Eye (tissue), 1 donor: ENCODE data around the gene DOCK4.
"Not testable (repeated sequence)": the region's sequence is repeated elsewhere in the genome, so short reads cannot be mapped to it uniquely, and the experiment has no call there.

Source experiments
- DNase-seq: peaks from one replicate; pipeline ENCODE4 v3.0.0-alpha.2; 2015

Gene DOCK4

GRCh38 chr7:112129655-112130323 is 76.4 kb downstream of the DOCK4 start:
- no peak for DNase-seq

DNA sequence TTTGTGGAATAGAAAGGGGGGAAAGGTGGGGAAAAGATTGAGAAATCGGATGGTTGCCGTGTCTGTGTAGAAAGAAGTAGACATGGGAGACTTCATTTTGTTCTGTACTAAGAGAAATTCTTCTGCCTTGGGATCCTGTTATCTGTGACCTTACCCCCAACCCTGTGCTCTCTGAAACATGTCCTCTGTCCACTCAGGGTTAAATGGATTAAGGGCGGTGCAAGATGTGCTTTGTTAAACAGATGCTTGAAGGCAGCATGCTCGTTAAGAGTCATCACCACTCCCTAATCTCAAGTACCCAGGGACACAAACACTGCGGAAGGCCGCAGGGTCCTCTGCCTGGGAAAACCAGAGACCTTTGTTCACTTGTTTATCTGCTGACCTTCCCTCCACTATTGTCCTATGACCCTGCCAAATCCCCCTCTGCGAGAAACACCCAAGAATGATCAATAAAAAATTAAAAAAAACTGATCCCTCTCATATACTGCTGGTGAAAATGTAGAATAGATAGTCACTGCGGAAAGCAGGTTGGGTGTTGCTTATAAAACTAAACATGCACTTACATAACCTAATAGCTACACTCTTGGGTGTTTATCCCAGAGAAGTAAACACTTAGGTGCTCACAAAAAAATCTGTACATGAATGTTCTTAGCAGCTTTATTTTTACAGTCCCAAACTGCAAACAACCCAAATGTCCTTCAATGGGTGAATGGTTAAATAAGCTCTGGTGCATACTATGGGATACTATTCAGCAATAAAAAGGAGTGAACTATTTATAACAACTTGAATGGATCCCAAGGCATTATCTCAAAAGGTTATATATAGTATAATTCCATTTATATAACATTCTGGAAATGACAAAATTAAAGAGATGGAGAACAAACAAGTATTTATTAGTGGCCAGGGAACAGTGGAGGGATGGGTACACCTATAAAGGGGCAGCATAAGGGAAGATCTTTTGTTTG is 77.5 kb downstream of the DOCK4 start:
- not testable (repeated sequence) for DNase-seq

DNA sequence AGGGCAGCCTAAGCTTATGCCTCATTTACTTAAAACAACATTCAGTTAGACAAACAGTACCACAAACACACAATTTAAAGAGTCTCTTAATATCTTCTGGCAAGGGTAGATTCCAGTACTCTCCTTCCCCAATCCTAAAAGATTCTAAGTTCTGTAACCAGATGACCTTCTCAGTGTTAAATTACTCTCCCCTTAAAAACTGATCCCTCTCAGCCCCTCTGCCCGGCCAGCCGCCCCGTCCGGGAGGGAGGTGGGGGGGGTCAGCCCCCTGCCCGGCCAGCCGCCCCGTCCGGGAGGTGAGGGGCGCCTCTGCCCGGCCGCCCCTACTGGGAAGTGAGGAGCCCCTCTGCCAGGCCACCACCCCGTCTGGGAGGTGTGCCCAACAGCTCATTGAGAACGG is 78.2 kb downstream of the DOCK4 start:
- DNase-seq = not testable (repeated sequence)

DNA sequence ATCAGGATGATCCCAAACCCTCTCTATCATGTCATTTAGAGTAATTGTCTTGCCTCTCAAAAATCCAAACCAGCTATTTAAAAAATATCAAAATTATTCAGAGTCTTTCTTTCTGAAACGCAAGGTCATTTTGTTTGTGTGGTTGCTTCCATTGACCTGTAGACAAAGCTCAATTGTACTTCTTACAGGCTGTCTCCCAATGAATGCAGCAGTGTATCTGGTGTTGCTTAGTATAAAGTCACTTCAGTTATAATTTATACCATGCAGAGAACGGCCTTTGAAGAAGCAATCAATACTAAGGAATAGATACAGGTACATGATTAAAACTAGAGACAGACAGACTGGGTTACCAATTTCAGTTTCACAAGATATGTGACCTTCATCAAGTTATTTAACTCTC is 80.9 kb downstream of the DOCK4 start:
- DNase-seq = no peak

DNA sequence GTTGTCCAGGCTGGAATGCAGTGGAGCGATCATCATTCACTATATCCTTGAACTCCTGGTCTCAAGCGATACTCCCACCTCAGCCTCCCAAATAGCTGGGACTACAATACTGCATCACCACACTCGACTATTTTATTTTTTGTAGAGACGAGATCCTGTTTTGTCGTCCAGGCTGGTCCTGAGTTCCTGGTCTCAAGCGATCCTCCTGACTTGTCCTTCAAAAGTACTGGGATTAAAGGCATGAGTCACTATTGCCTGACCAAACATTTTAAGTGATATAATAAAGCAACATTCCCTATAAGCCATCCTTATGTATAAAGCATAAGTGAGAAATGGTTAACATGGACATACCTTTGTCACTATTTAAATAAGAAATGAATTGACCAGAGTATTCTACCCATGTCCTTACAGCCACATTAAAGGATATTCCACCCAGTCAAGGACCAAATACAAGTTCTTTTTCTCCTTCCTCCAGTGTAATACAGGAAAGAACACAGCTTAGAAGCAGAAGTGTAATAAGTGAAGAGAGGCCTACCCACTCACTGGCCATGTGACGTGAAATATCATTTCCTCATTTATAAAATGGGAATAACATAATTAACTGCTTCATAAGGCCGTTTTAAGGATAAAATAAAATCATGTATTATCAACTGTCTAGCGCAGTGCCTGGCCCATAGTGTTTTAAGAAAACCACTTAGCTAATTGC is 82.0 kb downstream of the DOCK4 start:
- no peak for DNase-seq

GRCh38 chr7:112122798-112123197 is 83.4 kb downstream of the DOCK4 start:
- DNase-seq = no peak

DNA sequence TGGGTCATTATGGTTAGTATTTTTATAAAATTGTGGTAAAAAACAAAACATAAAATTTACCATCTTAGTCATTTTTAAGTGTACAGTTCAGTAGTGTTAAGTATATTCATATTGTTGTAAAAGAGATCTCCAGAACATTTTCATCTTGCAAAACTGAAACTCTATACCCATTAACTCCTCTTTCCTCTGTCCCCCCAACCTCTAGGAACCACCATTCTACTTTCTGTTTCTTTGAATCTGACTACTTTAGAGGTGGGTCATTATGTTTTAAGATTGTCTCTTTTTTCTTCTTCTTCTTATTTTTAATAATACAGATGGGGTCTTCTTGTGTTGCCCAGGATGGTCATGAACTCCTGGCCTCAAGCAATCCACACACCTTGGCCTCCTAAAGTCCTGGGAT is 84.1 kb downstream of the DOCK4 start:
- no peak for DNase-seq

DNA sequence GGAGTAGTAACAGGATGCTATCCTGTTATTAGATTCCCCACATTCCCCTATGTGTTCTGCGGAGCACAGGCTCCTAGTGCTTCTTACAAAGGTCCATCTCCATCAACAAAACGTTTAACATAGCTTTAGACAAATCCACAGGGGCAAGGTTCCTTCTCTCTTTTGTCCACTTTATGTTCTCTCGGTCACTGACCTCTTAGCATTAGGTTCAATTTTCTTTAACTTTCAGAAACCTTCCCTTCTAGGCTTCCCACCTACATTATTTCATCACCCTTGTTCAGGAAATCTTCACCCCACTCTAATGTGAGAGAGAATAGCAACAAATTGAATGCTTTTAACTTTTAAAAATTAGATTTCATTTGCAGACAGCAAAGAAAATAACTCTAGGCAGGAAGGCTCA is 84.9 kb downstream of the DOCK4 start:
- no peak for DNase-seq

DNA sequence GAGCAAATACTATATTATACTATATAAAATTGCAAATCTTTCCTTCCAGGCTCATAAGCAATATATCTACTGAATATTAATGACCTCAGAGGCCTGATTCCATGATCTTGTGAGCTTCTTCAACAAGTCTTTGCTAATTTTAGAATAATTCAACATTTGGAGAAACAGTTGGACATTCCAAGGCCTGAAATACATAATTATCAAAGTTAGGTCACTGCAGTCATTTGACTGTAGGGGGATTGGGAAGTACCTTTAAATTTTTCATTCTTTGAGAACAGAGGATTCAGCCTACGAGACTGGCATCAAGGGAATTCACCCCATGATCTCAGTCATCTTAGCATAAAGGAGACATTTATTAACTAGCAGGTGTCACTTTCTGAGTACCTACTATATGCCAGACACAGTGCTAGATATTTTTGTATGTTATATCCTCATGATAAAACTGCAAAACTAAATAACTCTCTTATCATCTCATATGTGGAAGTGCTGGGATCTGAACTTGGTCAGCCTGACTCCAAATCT is 85.4 kb downstream of the DOCK4 start:
- no peak for DNase-seq

GRCh38 chr7:112118581-112119566 is 87.3 kb downstream of the DOCK4 start:
- no peak for DNase-seq

DNA sequence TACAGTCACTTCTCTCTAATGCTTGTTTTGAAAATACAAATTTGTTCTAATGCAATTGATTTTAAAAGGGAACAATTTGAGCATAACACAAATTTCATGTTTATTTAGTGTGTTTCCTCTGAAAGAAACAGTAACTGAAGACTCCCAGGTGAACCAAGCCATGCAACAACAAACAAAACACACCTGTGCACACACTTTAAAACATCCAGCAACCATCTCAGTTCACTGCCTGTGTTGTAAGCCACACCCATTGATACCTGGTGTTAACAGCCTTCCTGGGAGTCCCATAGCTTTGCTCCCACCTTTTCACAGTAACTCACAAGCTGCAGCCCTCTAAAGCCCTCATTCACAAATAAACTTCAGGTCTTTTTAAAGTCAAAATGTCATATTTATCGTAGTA is 89.3 kb downstream of the DOCK4 start:
- no peak for DNase-seq

DNA sequence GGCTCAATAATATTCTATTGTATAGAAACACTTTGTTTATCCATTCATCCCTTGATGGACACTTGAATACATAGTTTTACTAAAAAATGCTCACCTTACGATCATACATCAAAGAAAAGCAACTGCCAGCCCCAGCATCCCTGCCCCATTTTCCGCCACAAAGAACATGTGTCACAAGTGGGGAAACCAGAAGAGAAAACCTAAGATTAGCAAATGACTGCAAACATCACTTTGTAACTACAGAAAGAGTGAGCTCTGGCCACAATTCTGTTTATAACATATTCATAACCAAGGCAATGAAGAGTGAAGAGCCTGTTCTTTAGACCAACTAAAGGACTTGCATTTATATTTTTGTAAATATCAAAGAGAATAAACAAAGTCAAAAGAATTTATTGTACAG is 89.8 kb downstream of the DOCK4 start:
- DNase-seq = no peak

- DNase-seq = no peak
These were observed 90.3 kb downstream of the DOCK4 start for GRCh38 chr7:112115880-112116279.

GRCh38 chr7:112113913-112114575 is 92.2 kb downstream of the DOCK4 start:
- no peak for DNase-seq

- no peak for DNase-seq
These were observed 93.4 kb downstream of the DOCK4 start for GRCh38 chr7:112112822-112113255.

DNA sequence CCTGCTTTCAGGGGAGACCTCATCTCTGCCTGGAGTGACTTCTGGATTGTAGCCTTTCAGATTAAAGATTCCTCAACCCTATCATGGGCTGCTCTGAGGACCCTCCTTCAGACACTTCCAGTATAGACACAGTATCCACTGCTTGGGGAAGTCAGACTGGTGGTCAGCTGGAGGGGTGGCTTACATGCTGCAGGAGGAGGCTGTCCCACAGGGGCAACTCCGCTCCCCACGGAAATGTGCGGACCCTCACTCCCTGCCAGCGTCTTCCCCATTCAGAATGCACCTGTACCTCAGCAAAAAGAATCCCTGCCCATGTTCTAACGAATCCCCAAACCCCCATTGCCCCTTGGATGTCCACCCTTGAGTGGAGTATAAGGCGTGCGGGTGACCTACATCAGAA is 95.5 kb downstream of the DOCK4 start:
- DNase-seq = no peak

- DNase-seq = no peak
These were observed 96.0 kb downstream of the DOCK4 start for GRCh38 chr7:112110175-112110574.

DNA sequence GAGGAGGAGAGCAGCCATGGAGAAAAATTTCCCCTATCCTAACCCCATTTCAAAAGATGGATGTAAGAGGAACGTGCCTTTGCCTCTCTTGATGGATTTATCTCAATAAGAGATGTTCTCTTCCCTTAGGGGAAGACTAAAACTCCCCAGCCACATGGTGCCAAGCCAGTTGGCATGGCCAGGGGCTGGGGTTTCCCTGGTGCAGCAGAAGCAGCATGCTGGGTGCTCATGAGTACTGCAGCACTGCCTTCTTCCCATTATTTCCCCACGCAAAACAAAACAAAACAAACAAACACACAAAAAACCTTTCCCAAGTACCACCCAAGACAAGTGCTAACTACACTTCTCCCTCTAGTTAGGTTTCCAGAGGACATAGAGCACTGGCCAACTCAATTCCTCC is 97.2 kb downstream of the DOCK4 start:
- DNase-seq = no peak

- no peak for DNase-seq
These were observed 100.3 kb downstream of the DOCK4 start for GRCh38 chr7:112105584-112106530.

DNA sequence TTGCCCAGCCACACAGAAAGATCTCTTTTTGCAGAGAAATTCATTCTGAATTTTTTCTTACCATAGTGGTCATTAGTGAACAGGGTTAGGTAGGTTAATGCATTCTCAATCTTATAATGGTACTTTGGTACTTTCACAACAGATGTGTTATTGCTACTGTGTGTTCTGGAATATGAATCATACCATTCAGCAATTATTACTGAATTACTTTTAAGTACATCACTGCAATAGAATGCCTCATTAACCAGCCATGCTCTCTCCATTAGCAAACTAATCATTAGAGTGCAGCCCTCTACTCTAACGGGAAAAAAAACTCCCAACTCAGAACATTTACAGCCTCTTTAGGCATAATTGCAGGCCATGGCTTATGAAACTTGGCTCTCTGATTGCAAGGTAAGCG is 102.1 kb downstream of the DOCK4 start:
- no peak for DNase-seq
